SK-N-SH treated with all-trans-retinoic acid at 6 μM for 48 hours (cell line): ENCODE measurements around the gene ZNF264.

Source experiments
- ATAC-seq: fragments of 200-7000 bp; cut with Tn5 transposase; 3 replicates; pipeline ENCODE4 v1.9.1; 2020; ENCODE audit warnings: mild to moderate bottlenecking, moderate library complexity
- ARNTL ChIP-seq: fragments of 450-650 bp; formaldehyde crosslinking; IDR thresholded peaks from 2 replicates; pipeline ENCODE4 v1.5.0; 2020; ENCODE audit warnings: low read depth, mild to moderate bottlenecking, moderate library complexity, borderline replicate concordance
- BACH2 ChIP-seq: fragments of 250-450 bp; sonication (Bioruptor Pico); IDR thresholded peaks from 2 replicates; pipeline ENCODE4 v1.9.0; 2021; ENCODE audit warnings: mild to moderate bottlenecking, borderline replicate concordance
- CSDC2 ChIP-seq: fragments of 250-450 bp; sonication (Bioruptor Pico); IDR thresholded peaks from 2 replicates; pipeline ENCODE4 v1.5.0; 2020; ENCODE audit warnings: mild to moderate bottlenecking, moderate library complexity
- ESRRG ChIP-seq: fragments of 250-450 bp; sonication (Bioruptor Pico); IDR thresholded peaks from 2 replicates; pipeline ENCODE4 v1.6.1; 2021; ENCODE audit warnings: mild to moderate bottlenecking
- GLIS3 ChIP-seq: fragments of 250-450 bp; sonication (Bioruptor Pico); IDR thresholded peaks from 2 replicates; pipeline ENCODE4 v1.5.0; 2020; ENCODE audit warnings: mild to moderate bottlenecking, moderate library complexity
- ISL1 ChIP-seq: fragments of 250-450 bp; sonication (Bioruptor Pico); IDR thresholded peaks from 2 replicates; pipeline ENCODE4 v2.1.2; 2022; ENCODE audit warnings: mild to moderate bottlenecking, moderate library complexity
- OSR1 ChIP-seq: fragments of 250-450 bp; sonication (Bioruptor Pico); IDR thresholded peaks from 2 replicates; pipeline ENCODE4 v1.8.0; 2022; ENCODE audit warnings: moderate library complexity, mild to moderate bottlenecking, inconsistent platforms
- PPARA ChIP-seq: fragments of 250-450 bp; sonication (Bioruptor Pico); IDR thresholded peaks from 2 replicates; pipeline ENCODE4 v1.5.0; 2020; ENCODE audit warnings: mild to moderate bottlenecking, borderline replicate concordance
- RARB ChIP-seq: fragments of 250-450 bp; sonication (Bioruptor Pico); IDR thresholded peaks from 2 replicates; pipeline ENCODE4 v1.8.0; 2021; ENCODE audit warnings: mild to moderate bottlenecking, moderate library complexity
- SNAI2 ChIP-seq: fragments of 250-450 bp; sonication (Bioruptor Pico); IDR thresholded peaks from 2 replicates; pipeline ENCODE4 v1.5.0; 2020; ENCODE audit warnings: mild to moderate bottlenecking, moderate library complexity
- TCF4 ChIP-seq: fragments of 250-450 bp; sonication (Bioruptor Pico); IDR thresholded peaks from 2 replicates; pipeline ENCODE4 v1.8.0; 2021; ENCODE audit warnings: mild to moderate bottlenecking, moderate library complexity, borderline replicate concordance
- TOX ChIP-seq: fragments of 250-450 bp; sonication (Bioruptor Pico); IDR thresholded peaks from 2 replicates; pipeline ENCODE4 v1.8.0; 2021; ENCODE audit warnings: mild to moderate bottlenecking, moderate library complexity, borderline replicate concordance
- ZC3H10 ChIP-seq: fragments of 250-450 bp; sonication (Bioruptor Pico); IDR thresholded peaks from 2 replicates; pipeline ENCODE4 v1.5.1; 2021; ENCODE audit warnings: mild to moderate bottlenecking, moderate library complexity
- ZFP30 ChIP-seq: fragments of 450-650 bp; formaldehyde crosslinking; IDR thresholded peaks from 2 replicates; pipeline ENCODE4 v1.5.0; 2022; ENCODE audit warnings: mild to moderate bottlenecking, moderate library complexity
- ZNF70 ChIP-seq: fragments of 450-650 bp; formaldehyde crosslinking; IDR thresholded peaks from 2 replicates; pipeline ENCODE4 v1.5.0; 2020; ENCODE audit warnings: mild to moderate bottlenecking, moderate library complexity
- TF ChIP-seq, protein P1 (sequence below): fragments of 250-450 bp; sonication (Bioruptor Pico); IDR thresholded peaks from 2 replicates; pipeline ENCODE4 v1.5.0; 2020; ENCODE audit warnings: mild to moderate bottlenecking, moderate library complexity
- TF ChIP-seq, protein P2 (sequence below): fragments of 250-450 bp; sonication (Bioruptor Pico); IDR thresholded peaks from 2 replicates; pipeline ENCODE4 v1.8.0; 2021; ENCODE audit warnings: low read depth, mild to moderate bottlenecking, moderate library complexity, borderline replicate concordance
- TF ChIP-seq, protein P3 (sequence below): fragments of 250-450 bp; sonication (Bioruptor Pico); IDR thresholded peaks from 2 replicates; pipeline ENCODE4 v1.8.0; 2020; ENCODE audit warnings: mild to moderate bottlenecking, moderate library complexity, borderline replicate concordance
- TF ChIP-seq, protein P4 (sequence below): fragments of 250-450 bp; sonication (Bioruptor Pico); IDR thresholded peaks from 2 replicates; pipeline ENCODE4 v1.5.1; 2021; ENCODE audit warnings: mild to moderate bottlenecking, moderate library complexity
- TF ChIP-seq, protein P5 (sequence below): fragments of 250-450 bp; sonication (Bioruptor Pico); IDR thresholded peaks from 2 replicates; pipeline ENCODE4 v1.5.1; 2020; ENCODE audit warnings: low read depth, mild to moderate bottlenecking, moderate library complexity

ZNF264 gene

DNA sequence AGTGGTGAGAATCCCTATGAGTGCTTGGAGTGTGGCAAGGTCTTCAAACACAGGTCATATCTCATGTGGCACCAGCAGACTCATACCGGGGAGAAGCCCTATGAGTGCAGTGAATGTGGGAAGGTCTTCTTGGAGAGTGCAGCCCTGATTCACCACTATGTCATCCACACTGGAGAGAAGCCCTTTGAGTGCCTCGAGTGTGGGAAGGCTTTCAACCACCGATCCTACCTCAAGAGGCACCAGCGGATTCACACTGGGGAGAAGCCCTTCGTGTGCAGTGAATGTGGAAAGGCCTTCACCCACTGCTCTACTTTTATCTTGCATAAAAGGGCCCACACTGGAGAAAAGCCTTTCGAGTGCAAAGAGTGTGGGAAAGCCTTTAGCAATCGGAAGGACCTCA, 20.8 kb downstream of the ZNF264 start (continued):
- TF ChIP-seq, protein P1, sequence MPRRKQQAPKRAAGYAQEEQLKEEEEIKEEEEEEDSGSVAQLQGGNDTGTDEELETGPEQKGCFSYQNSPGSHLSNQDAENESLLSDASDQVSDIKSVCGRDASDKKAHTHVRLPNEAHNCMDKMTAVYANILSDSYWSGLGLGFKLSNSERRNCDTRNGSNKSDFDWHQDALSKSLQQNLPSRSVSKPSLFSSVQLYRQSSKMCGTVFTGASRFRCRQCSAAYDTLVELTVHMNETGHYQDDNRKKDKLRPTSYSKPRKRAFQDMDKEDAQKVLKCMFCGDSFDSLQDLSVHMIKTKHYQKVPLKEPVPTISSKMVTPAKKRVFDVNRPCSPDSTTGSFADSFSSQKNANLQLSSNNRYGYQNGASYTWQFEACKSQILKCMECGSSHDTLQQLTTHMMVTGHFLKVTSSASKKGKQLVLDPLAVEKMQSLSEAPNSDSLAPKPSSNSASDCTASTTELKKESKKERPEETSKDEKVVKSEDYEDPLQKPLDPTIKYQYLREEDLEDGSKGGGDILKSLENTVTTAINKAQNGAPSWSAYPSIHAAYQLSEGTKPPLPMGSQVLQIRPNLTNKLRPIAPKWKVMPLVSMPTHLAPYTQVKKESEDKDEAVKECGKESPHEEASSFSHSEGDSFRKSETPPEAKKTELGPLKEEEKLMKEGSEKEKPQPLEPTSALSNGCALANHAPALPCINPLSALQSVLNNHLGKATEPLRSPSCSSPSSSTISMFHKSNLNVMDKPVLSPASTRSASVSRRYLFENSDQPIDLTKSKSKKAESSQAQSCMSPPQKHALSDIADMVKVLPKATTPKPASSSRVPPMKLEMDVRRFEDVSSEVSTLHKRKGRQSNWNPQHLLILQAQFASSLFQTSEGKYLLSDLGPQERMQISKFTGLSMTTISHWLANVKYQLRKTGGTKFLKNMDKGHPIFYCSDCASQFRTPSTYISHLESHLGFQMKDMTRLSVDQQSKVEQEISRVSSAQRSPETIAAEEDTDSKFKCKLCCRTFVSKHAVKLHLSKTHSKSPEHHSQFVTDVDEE, result no peak
- TF ChIP-seq CSDC2 (CRISPR knock-in tag) (no peak), TCF4 (CRISPR knock-in tag) (no peak), ISL1 (CRISPR knock-in tag) (no peak)
- TF ChIP-seq, protein P2, sequence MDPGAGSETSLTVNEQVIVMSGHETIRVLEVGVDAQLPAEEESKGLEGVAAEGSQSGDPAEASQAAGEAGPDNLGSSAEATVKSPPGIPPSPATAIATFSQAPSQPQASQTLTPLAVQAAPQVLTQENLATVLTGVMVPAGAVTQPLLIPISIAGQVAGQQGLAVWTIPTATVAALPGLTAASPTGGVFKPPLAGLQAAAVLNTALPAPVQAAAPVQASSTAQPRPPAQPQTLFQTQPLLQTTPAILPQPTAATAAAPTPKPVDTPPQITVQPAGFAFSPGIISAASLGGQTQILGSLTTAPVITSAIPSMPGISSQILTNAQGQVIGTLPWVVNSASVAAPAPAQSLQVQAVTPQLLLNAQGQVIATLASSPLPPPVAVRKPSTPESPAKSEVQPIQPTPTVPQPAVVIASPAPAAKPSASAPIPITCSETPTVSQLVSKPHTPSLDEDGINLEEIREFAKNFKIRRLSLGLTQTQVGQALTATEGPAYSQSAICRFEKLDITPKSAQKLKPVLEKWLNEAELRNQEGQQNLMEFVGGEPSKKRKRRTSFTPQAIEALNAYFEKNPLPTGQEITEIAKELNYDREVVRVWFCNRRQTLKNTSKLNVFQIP (CRISPR knock-in tag), result no peak

DNA sequence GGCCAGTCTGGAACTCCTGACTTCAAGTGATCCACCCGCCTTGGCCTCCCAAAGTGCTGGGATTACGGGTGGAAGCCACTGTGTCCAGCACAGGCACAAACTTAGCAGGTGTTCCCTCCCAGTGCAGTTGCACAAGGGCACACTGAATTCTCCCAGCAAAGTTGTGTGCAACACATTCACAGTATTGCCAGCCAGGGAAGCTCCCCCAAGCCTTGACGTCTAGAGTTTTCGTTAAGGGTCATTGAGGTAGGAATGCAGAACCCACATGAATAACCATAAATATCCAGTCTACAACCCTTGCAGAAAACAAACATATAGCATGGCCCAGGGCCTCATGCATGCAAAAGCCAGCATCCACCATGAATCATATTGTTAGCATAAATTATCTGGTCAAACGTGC, 36.2 kb downstream of the ZNF264 start:
- no peak for ATAC-seq
- TF ChIP-seq, protein P1, result no peak
- TF ChIP-seq GLIS3 (no peak), TOX (no peak), SNAI2 (CRISPR knock-in tag) (no peak), OSR1 (no peak), ZFP30 (CRISPR knock-in tag) (no peak), TCF4 (CRISPR knock-in tag) (no peak), ISL1 (CRISPR knock-in tag) (no peak), ZC3H10 (no peak), ARNTL (CRISPR knock-in tag) (no peak), BACH2 (CRISPR knock-in tag) (no peak), PPARA (no peak)
- TF ChIP-seq, protein P3, sequence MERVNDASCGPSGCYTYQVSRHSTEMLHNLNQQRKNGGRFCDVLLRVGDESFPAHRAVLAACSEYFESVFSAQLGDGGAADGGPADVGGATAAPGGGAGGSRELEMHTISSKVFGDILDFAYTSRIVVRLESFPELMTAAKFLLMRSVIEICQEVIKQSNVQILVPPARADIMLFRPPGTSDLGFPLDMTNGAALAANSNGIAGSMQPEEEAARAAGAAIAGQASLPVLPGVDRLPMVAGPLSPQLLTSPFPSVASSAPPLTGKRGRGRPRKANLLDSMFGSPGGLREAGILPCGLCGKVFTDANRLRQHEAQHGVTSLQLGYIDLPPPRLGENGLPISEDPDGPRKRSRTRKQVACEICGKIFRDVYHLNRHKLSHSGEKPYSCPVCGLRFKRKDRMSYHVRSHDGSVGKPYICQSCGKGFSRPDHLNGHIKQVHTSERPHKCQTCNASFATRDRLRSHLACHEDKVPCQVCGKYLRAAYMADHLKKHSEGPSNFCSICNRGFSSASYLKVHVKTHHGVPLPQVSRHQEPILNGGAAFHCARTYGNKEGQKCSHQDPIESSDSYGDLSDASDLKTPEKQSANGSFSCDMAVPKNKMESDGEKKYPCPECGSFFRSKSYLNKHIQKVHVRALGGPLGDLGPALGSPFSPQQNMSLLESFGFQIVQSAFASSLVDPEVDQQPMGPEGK (CRISPR knock-in tag), result no peak
- TF ChIP-seq, protein P4, sequence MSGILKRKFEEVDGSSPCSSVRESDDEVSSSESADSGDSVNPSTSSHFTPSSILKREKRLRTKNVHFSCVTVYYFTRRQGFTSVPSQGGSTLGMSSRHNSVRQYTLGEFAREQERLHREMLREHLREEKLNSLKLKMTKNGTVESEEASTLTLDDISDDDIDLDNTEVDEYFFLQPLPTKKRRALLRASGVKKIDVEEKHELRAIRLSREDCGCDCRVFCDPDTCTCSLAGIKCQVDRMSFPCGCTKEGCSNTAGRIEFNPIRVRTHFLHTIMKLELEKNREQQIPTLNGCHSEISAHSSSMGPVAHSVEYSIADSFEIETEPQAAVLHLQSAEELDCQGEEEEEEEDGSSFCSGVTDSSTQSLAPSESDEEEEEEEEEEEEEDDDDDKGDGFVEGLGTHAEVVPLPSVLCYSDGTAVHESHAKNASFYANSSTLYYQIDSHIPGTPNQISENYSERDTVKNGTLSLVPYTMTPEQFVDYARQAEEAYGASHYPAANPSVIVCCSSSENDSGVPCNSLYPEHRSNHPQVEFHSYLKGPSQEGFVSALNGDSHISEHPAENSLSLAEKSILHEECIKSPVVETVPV (CRISPR knock-in tag), result no peak

DNA sequence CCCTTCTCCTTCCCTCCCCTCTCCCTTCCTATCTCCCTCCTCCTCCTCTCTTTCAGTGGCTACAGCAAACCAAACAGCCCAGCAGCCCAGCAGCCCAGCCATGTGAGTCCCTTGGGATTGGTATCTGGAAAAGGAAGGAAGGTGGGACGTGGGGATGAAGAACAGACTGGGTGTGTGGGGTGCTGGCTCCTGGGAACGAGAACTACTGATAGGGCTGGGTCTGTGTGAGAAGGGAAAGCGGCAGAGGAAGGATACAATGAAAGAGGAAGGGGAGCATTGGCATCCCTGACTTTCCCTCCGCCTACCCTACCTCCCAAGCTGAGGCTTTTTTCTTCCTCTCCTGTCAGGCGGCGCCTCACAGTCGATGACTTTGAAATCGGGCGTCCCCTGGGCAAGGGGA, 40.4 kb downstream of the ZNF264 start:
- ATAC-seq, result no peak
- TF ChIP-seq, protein P3 (CRISPR knock-in tag), result no peak
- TF ChIP-seq CSDC2 (CRISPR knock-in tag) (no peak), PPARA (no peak), ZFP30 (CRISPR knock-in tag) (no peak), TOX (no peak), ZC3H10 (no peak), ESRRG (CRISPR knock-in tag) (no peak), ZNF70 (no peak), BACH2 (CRISPR knock-in tag) (no peak), RARB (no peak), ISL1 (CRISPR knock-in tag) (no peak), SNAI2 (CRISPR knock-in tag) (no peak)
- TF ChIP-seq, protein P4 (CRISPR knock-in tag), result no peak
- TF ChIP-seq, protein P5, sequence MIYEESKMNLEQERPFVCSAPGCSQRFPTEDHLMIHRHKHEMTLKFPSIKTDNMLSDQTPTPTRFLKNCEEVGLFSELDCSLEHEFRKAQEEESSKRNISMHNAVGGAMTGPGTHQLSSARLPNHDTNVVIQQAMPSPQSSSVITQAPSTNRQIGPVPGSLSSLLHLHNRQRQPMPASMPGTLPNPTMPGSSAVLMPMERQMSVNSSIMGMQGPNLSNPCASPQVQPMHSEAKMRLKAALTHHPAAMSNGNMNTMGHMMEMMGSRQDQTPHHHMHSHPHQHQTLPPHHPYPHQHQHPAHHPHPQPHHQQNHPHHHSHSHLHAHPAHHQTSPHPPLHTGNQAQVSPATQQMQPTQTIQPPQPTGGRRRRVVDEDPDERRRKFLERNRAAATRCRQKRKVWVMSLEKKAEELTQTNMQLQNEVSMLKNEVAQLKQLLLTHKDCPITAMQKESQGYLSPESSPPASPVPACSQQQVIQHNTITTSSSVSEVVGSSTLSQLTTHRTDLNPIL, result no peak
